DOHH2 (cell line): ENCODE results near the gene USO1.

ENCODE experiments used
- CTCF ChIP-seq: fragments of 200-600 bp; sonication (generic); IDR thresholded peaks from one replicate; pipeline ENCODE4 v1.5.1; 2014; ENCODE audit warnings: antibody characterized with exemption, mild to moderate bottlenecking, low read depth, low read length; ENCODE audit not compliant: poor library complexity, severe bottlenecking
- EZH2phosphoT487 ChIP-seq: fragments of 200-600 bp; sonication (generic); IDR thresholded peaks from 2 replicates; pipeline ENCODE4 v1.6.1; 2017; ENCODE audit warnings: borderline replicate concordance, mild to moderate bottlenecking, antibody characterized with exemption, low read length, moderate library complexity, mixed read lengths

- no peak for TF ChIP-seq CTCF
- TF ChIP-seq EZH2phosphoT487: no peak
Measured at GRCh38 chr4:75779105-75779757, 54.9 kb downstream of the USO1 start.
